DLD1 (cell line): ENCODE measurements around the gene SEPTIN5.

Experiments used
- in situ Hi-C: cut with HindIII; loops from 2 replicates; pipeline ENCODE4 v1.10.0; 2017; ENCODE audit warnings: low sequenced_read_pairs

Gene SEPTIN5

GRCh38 chr22:19731361-19732135, 17.2 kb downstream of the SEPTIN5 start:
- in situ Hi-C loops = no loop called here

GRCh38 chr22:19732403-19733113, 18.3 kb downstream of the SEPTIN5 start:
- in situ Hi-C loops = no loop called here

GRCh38 chr22:19733755-19734154, 19.5 kb downstream of the SEPTIN5 start:
- in situ Hi-C loops = no loop called here

GRCh38 chr22:19734163-19734562, 19.9 kb downstream of the SEPTIN5 start:
- in situ Hi-C loops = no loop called here

GRCh38 chr22:19734837-19735382, 20.6 kb downstream of the SEPTIN5 start:
- in situ Hi-C loops = no loop called here

GRCh38 chr22:19735665-19736510, 21.6 kb downstream of the SEPTIN5 start:
- in situ Hi-C loops = no loop called here

- in situ Hi-C loops = no loop called here
These were observed 23.8 kb downstream of the SEPTIN5 start for GRCh38 chr22:19737846-19738663.

GRCh38 chr22:19738664-19739447, 24.6 kb downstream of the SEPTIN5 start:
- in situ Hi-C loops = no loop called here

- in situ Hi-C loops = no loop called here
These were observed 25.2 kb downstream of the SEPTIN5 start for GRCh38 chr22:19739448-19739895.

GRCh38 chr22:19739911-19740449, 25.7 kb downstream of the SEPTIN5 start:
- in situ Hi-C loops = no loop called here

- in situ Hi-C loops = no loop called here
These were observed 26.3 kb downstream of the SEPTIN5 start for GRCh38 chr22:19740586-19740985.

GRCh38 chr22:19741053-19741452, 26.8 kb downstream of the SEPTIN5 start:
- in situ Hi-C loops = no loop called here

- in situ Hi-C loops = no loop called here
These were observed 28.1 kb downstream of the SEPTIN5 start for GRCh38 chr22:19742160-19743066.

- in situ Hi-C loops = no loop called here
These were observed 28.8 kb downstream of the SEPTIN5 start for GRCh38 chr22:19743081-19743480.

- in situ Hi-C loops = no loop called here
These were observed 29.3 kb downstream of the SEPTIN5 start for GRCh38 chr22:19743651-19744050.

- in situ Hi-C loops = no loop called here
These were observed 30.2 kb downstream of the SEPTIN5 start for GRCh38 chr22:19744350-19745006.
